Measurements from ENCODE around the gene PGPEP1. TPM values are rescaled to one million over a fixed set of nuclear protein-coding genes. Genes with fewer than 3 reads are reported as not detected.
A peak's percentile ranks its signal among the peaks of the same experiment; 100 is the strongest.
"Not testable (repeated sequence)": the region's sequence is repeated elsewhere in the genome, so short reads cannot be mapped to it uniquely, and the experiment has no call there.

PGPEP1 gene
- polyA plus RNA-seq, 3 donors = 21.3 to 33.2 (median 32.1) TPM

- no peak for DNase-seq
Observed at GRCh38 chr19:18306888-18307260, 33.5 kb upstream of the PGPEP1 start.

- DNase-seq = no peak
Observed at GRCh38 chr19:18307271-18307681, 33.1 kb upstream of the PGPEP1 start.

GRCh38 chr19:18308051-18308947 lies 32.1 kb upstream of the PGPEP1 start:
- DNase-seq = no peak

- DNase-seq = no peak
Observed at GRCh38 chr19:18308948-18309325, 31.5 kb upstream of the PGPEP1 start.

GRCh38 chr19:18309525-18310064 lies 30.8 kb upstream of the PGPEP1 start:
- DNase-seq = no peak

GRCh38 chr19:18310118-18310909 lies 30.1 kb upstream of the PGPEP1 start:
- no peak for DNase-seq

- no peak for DNase-seq
Observed at GRCh38 chr19:18310966-18311365, 29.4 kb upstream of the PGPEP1 start.

GRCh38 chr19:18311502-18312091 lies 28.8 kb upstream of the PGPEP1 start:
- no peak for DNase-seq

GRCh38 chr19:18312092-18312534 lies 28.3 kb upstream of the PGPEP1 start:
- DNase-seq = no peak

- DNase-seq = no peak
Observed at GRCh38 chr19:18313398-18313797, 27.0 kb upstream of the PGPEP1 start.

- no peak for DNase-seq
Observed at GRCh38 chr19:18317961-18318800, 22.2 kb upstream of the PGPEP1 start.

GRCh38 chr19:18319591-18320135 lies 20.7 kb upstream of the PGPEP1 start:
- no peak for DNase-seq

- DNase-seq = no peak
Observed at GRCh38 chr19:18320865-18321733, 19.3 kb upstream of the PGPEP1 start.

GRCh38 chr19:18321734-18322102 lies 18.7 kb upstream of the PGPEP1 start:
- DNase-seq = no peak

GRCh38 chr19:18322318-18322758 lies 18.1 kb upstream of the PGPEP1 start:
- no peak for DNase-seq

GRCh38 chr19:18322759-18323460 lies 17.5 kb upstream of the PGPEP1 start, which contains the start of gene LSM4:
LSM4 (minus strand) TSS chr19:18323076; CDS start chr19:18323020, 56 bp downstream.
- peak; percentile 98 for DNase-seq

- not testable (repeated sequence) for DNase-seq
Observed at GRCh38 chr19:18324373-18324731, 16.0 kb upstream of the PGPEP1 start.

- DNase-seq = no peak
Observed at GRCh38 chr19:18326772-18327171, 13.6 kb upstream of the PGPEP1 start.

- peak; percentile 97 for DNase-seq
Observed at GRCh38 chr19:18328340-18329034, 11.9 kb upstream of the PGPEP1 start.
